GM23338 (cell line): Measurements from ENCODE around the gene GGCT. TPM values are rescaled to one million over a fixed set of nuclear protein-coding genes. Genes with fewer than 3 reads are reported as not detected.

Experiments
- ATAC-seq: fragments of 200-7000 bp; cut with Tn5 transposase; 3 replicates; pipeline ENCODE4 v1.9.1; 2020
- DNase-seq: peaks from one replicate; pipeline ENCODE4 v3.0.0-alpha.2; 2015; ENCODE audit warnings: low spot score
- H2AFZ ChIP-seq: fragments of 200-600 bp; sonication (generic); 2 replicates; pipeline ENCODE4 v1.8.0; 2016; ENCODE audit warnings: antibody characterized with exemption, mild to moderate bottlenecking, moderate library complexity
- H3F3A ChIP-seq: fragments of 200-600 bp; sonication (generic); replicated peaks from 2 replicates; pipeline ENCODE4 v1.8.0; 2017; ENCODE audit warnings: antibody characterized with exemption, mixed run types, low read depth
- H3K27ac ChIP-seq: fragments of 200-600 bp; sonication (generic); 2 replicates; pipeline ENCODE4 v1.6.1; 2016; ENCODE audit warnings: low read depth
- H3K27me3 ChIP-seq: fragments of 200-600 bp; sonication (generic); 2 replicates; pipeline ENCODE4 v1.8.0; 2016; ENCODE audit warnings: mild to moderate bottlenecking, mixed run types, moderate library complexity; ENCODE audit not compliant: insufficient read depth
- H3K36me3 ChIP-seq: fragments of 200-600 bp; sonication (generic); 2 replicates; pipeline ENCODE4 v1.8.0; 2016; ENCODE audit warnings: mild to moderate bottlenecking; ENCODE audit not compliant: insufficient read depth
- H3K4me1 ChIP-seq: fragments of 200-600 bp; sonication (generic); 2 replicates; pipeline ENCODE4 v1.8.0; 2016; ENCODE audit warnings: mild to moderate bottlenecking, moderate library complexity; ENCODE audit not compliant: insufficient read depth
- H3K4me2 ChIP-seq: fragments of 200-600 bp; sonication (generic); 2 replicates; pipeline ENCODE4 v1.7.1; 2017; ENCODE audit warnings: mixed run types
- H3K4me3 ChIP-seq: fragments of 200-600 bp; sonication (generic); 2 replicates; pipeline ENCODE4 v1.6.1; 2016; ENCODE audit warnings: mixed run types
- H3K79me2 ChIP-seq: fragments of 200-600 bp; sonication (generic); replicated peaks from 2 replicates; pipeline ENCODE4 v1.8.0; 2017; ENCODE audit warnings: mild to moderate bottlenecking; ENCODE audit not compliant: insufficient read depth
- H3K9me2 ChIP-seq: fragments of 200-600 bp; sonication (generic); 2 replicates; pipeline ENCODE4 v1.8.0; 2017; ENCODE audit not compliant: insufficient read depth
- H4K20me1 ChIP-seq: fragments of 200-600 bp; sonication (generic); replicated peaks from 2 replicates; pipeline ENCODE4 v1.8.0; 2017; ENCODE audit warnings: mild to moderate bottlenecking; ENCODE audit not compliant: insufficient read depth
- H3K27ac Mint-ChIP-seq: 2 replicates; pipeline ENCODE4 v1.8.0; 2020; ENCODE audit warnings: inconsistent platforms, mild to moderate bottlenecking, moderate library complexity, mixed read lengths
- H3K27me3 Mint-ChIP-seq: 3 replicates; pipeline ENCODE4 v1.8.0; 2022; ENCODE audit warnings: low read depth, mild to moderate bottlenecking, moderate library complexity, mixed read lengths, inconsistent platforms; ENCODE audit not compliant: insufficient read depth, poor library complexity
- H3K36me3 Mint-ChIP-seq: 3 replicates; pipeline ENCODE4 v1.8.0; 2021; ENCODE audit warnings: low read depth, mild to moderate bottlenecking, inconsistent platforms, moderate library complexity, mixed read lengths
- H3K4me1 Mint-ChIP-seq: 3 replicates; pipeline ENCODE4 v1.8.0; 2020; ENCODE audit warnings: mild to moderate bottlenecking, inconsistent platforms, mixed read lengths
- H3K4me3 Mint-ChIP-seq: 3 replicates; pipeline ENCODE4 v1.8.0; 2021; ENCODE audit warnings: moderate library complexity, mild to moderate bottlenecking, inconsistent platforms, mixed read lengths
- H3K9me3 Mint-ChIP-seq: 3 replicates; pipeline ENCODE4 v1.8.0; 2020; ENCODE audit warnings: moderate library complexity, mild to moderate bottlenecking, inconsistent platforms, mixed read lengths
- CREB1 ChIP-seq: fragments of 250-450 bp; sonication (Bioruptor Pico); IDR thresholded peaks from 2 replicates; pipeline ENCODE4 v1.5.0; 2020; ENCODE audit warnings: low read depth, mild to moderate bottlenecking, moderate library complexity
- EZH2 ChIP-seq: fragments of 200-600 bp; sonication (generic); IDR thresholded peaks from one replicate; pipeline ENCODE4 v1.8.0; 2017; ENCODE audit warnings: antibody characterized with exemption, mild to moderate bottlenecking, low read depth; ENCODE audit not compliant: unreplicated experiment
- EZH2phosphoT487 ChIP-seq: fragments of 200-600 bp; sonication (generic); IDR thresholded peaks from one replicate; pipeline ENCODE4 v1.8.1; 2018; ENCODE audit warnings: antibody characterized with exemption; ENCODE audit not compliant: unreplicated experiment
- NANOG ChIP-seq: IDR thresholded peaks from 2 replicates; pipeline ENCODE4 v1.6.1; 2016; ENCODE audit warnings: antibody characterized with exemption, borderline replicate concordance
- POLR2AphosphoS5 ChIP-seq: IDR thresholded peaks from 2 replicates; pipeline ENCODE4 v1.6.1; 2016; ENCODE audit warnings: antibody characterized with exemption, low read depth
- ZNF114 ChIP-seq: fragments of 250-450 bp; sonication (Bioruptor Pico); IDR thresholded peaks from 2 replicates; pipeline ENCODE4 v1.5.0; 2020; ENCODE audit warnings: mild to moderate bottlenecking, moderate library complexity
- ZNF331 ChIP-seq: fragments of 250-450 bp; sonication (Bioruptor Pico); IDR thresholded peaks from 2 replicates; pipeline ENCODE4 v1.5.0; 2020; ENCODE audit warnings: low read depth, mild to moderate bottlenecking, moderate library complexity
- ZNF462 ChIP-seq: fragments of 250-450 bp; sonication (Bioruptor Pico); IDR thresholded peaks from 2 replicates; pipeline ENCODE4 v1.5.0; 2020; ENCODE audit warnings: mild to moderate bottlenecking, moderate library complexity
- polyA plus RNA-seq: library from polyadenylated mRNA; unstranded; fragments of >200 nt; fragmentation: Nextera tagmentation; extraction: Ambion mirVana; gene quantifications from 2 replicates; pipeline ENCODE4 v1.2.1, GENCODE V29; 2016
- total RNA-seq: library from RNA; depleted of rRNA; stranded (reverse); fragments of >200 nt; shearing (Covaris generic); gene quantifications from 2 replicates; pipeline ENCODE4 v1.2.3, GENCODE V29; 2014
- TF ChIP-seq, protein P1 (sequence below): IDR thresholded peaks from 2 replicates; pipeline ENCODE4 v1.6.1; 2016; ENCODE audit warnings: antibody characterized with exemption
- TF ChIP-seq, protein P2 (sequence below), 2 experiments: fragments of 200-600 bp in 1 of 2; sonication (generic) in 1 of 2; conservative IDR thresholded peaks; 2 replicates each; pipeline versions ENCODE4 v1.5.1 to v1.6.1; 2016 to 2017; ENCODE audit warnings: antibody characterized with exemption in 2 of 2, low read depth in 2 of 2, mild to moderate bottlenecking in 2 of 2, moderate library complexity in 1 of 2

The GGCT gene
- total and polyA plus RNA-seq, 2 experiments from 2014 or later, result 104 to 229 TPM

GRCh38 chr7:30451539-30452279 is 52.9 kb downstream of the GGCT start:
- H3K4me1 Mint-ChIP-seq, result peaks cover 26% of the 10 kb centered on the region
- no peak overlapping the region for H3K27ac ChIP-seq
- H3K36me3 ChIP-seq, result no peaks in the 10 kb centered on the region
- ATAC-seq (no peak), DNase-seq (no peak)
- H3K27me3 Mint-ChIP-seq, result peaks cover 4% of the 10 kb centered on the region
- H3K4me2 ChIP-seq, result no peak overlapping the region
- H3K4me1 ChIP-seq, result peaks cover 11% of the 10 kb centered on the region
- H3K79me2 ChIP-seq, result no peaks in the 10 kb centered on the region
- no peak overlapping the region for H2AFZ ChIP-seq
- no peak overlapping the region for H3K27ac Mint-ChIP-seq
- no peaks in the 10 kb centered on the region for H3K27me3 ChIP-seq
- H3K36me3 Mint-ChIP-seq, result peaks cover 11% of the 10 kb centered on the region; the same call in 2 of the 3 replicates
- H3F3A ChIP-seq, result no peaks in the 10 kb centered on the region
- H3K4me3 ChIP-seq, result no peak overlapping the region
- TF ChIP-seq NANOG, result no peak
- TF ChIP-seq POLR2AphosphoS5, result no peak
- TF ChIP-seq, protein P1, sequence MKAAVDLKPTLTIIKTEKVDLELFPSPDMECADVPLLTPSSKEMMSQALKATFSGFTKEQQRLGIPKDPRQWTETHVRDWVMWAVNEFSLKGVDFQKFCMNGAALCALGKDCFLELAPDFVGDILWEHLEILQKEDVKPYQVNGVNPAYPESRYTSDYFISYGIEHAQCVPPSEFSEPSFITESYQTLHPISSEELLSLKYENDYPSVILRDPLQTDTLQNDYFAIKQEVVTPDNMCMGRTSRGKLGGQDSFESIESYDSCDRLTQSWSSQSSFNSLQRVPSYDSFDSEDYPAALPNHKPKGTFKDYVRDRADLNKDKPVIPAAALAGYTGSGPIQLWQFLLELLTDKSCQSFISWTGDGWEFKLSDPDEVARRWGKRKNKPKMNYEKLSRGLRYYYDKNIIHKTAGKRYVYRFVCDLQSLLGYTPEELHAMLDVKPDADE, result no peak
- no peak for TF ChIP-seq EZH2phosphoT487
- TF ChIP-seq EZH2, result no peak
- no peak for TF ChIP-seq CREB1 (CRISPR knock-in tag)
- TF ChIP-seq, protein P2, sequence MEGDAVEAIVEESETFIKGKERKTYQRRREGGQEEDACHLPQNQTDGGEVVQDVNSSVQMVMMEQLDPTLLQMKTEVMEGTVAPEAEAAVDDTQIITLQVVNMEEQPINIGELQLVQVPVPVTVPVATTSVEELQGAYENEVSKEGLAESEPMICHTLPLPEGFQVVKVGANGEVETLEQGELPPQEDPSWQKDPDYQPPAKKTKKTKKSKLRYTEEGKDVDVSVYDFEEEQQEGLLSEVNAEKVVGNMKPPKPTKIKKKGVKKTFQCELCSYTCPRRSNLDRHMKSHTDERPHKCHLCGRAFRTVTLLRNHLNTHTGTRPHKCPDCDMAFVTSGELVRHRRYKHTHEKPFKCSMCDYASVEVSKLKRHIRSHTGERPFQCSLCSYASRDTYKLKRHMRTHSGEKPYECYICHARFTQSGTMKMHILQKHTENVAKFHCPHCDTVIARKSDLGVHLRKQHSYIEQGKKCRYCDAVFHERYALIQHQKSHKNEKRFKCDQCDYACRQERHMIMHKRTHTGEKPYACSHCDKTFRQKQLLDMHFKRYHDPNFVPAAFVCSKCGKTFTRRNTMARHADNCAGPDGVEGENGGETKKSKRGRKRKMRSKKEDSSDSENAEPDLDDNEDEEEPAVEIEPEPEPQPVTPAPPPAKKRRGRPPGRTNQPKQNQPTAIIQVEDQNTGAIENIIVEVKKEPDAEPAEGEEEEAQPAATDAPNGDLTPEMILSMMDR (conservative IDR thresholded peaks at IDR 0.05; ENCODE audit: low read depth in 2 of 2), result no peak
- H3K9me2 ChIP-seq, result no peaks in the 10 kb centered on the region
- no peak overlapping the region for H3K4me3 Mint-ChIP-seq
- no peaks in the 10 kb centered on the region for H3K9me3 Mint-ChIP-seq
- no peaks in the 10 kb centered on the region for H4K20me1 ChIP-seq

DNA sequence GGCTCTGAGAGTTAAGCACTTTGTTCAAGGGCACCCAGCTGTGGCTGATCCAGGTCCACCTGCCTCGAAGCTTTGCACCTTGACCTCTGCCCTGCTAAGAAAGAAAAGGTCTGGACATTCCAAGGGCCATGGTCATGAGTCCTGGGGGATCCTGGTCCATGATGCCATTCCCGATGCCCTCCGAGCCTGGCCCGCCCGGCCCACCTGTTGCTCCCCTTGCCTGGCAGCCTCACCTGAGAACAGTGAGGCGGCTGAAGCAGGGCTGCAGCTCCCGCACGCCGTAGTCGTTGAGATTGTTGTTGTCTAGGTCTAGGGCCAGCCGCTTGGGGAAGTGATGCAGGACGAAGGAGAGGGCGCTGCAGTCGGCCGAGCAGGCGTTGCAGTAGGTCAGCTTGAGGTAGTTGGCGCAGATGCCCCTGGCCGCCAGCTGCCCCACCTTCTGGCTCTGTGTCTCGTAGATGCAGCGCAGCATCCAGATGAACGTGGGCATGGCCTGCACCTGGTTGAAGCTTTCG is 53.6 kb downstream of the GGCT start:
- H4K20me1 ChIP-seq, result no peaks in the 10 kb centered on the region
- no peaks in the 10 kb centered on the region for H3K9me2 ChIP-seq
- H3K27ac Mint-ChIP-seq, result no peak overlapping the region
- peaks cover 9% of the 10 kb centered on the region; the same call in 2 of the 3 replicates for H3K36me3 Mint-ChIP-seq
- DNase-seq (no peak), ATAC-seq (no peak)
- H3K79me2 ChIP-seq, result no peaks in the 10 kb centered on the region
- H3K4me1 Mint-ChIP-seq, result peaks cover 28% of the 10 kb centered on the region
- H3K27me3 Mint-ChIP-seq, result peaks cover 4% of the 10 kb centered on the region
- H3F3A ChIP-seq, result no peaks in the 10 kb centered on the region
- no peak overlapping the region for H3K27ac ChIP-seq
- H3K36me3 ChIP-seq, result no peaks in the 10 kb centered on the region
- no peak overlapping the region for H3K4me3 Mint-ChIP-seq
- H3K27me3 ChIP-seq, result no peaks in the 10 kb centered on the region
- H3K9me3 Mint-ChIP-seq, result no peaks in the 10 kb centered on the region
- H3K4me3 ChIP-seq, result no peak overlapping the region
- H2AFZ ChIP-seq, result no peak overlapping the region
- no peak overlapping the region for H3K4me2 ChIP-seq
- peaks cover 11% of the 10 kb centered on the region for H3K4me1 ChIP-seq
- TF ChIP-seq ZNF462, result no peak
- TF ChIP-seq CREB1 (CRISPR knock-in tag), result no peak
- no peak for TF ChIP-seq ZNF331 (CRISPR knock-in tag)
- no peak for TF ChIP-seq EZH2phosphoT487
- TF ChIP-seq NANOG, result no peak
- no peak for TF ChIP-seq POLR2AphosphoS5
- TF ChIP-seq ZNF114, result no peak
